ENCODE results near the gene LRP11. TPM values are rescaled to one million over a fixed set of nuclear protein-coding genes. Genes with fewer than 3 reads are reported as not detected.
A peak's percentile ranks its signal among the peaks of the same experiment; 100 is the strongest.

Gene LRP11
- total and polyA plus RNA-seq, 2 experiments from 2014 or later = 33.6 to 35.4 TPM

- no peak within 1 kb of the TSS for H2AFZ ChIP-seq
These were observed 33.9 kb upstream of the LRP11 start, which contains the start of gene RAET1E for GRCh38 chr6:149897855-149898744. Gene RAET1E (minus strand): TSS chr6:149898113. CDS start chr6:149890901, 7,212 bp downstream.

GRCh38 chr6:149897015-149897697 lies 33.0 kb upstream of the LRP11 start:
- H3K27ac ChIP-seq = no peak overlapping the region
- no peak overlapping the region for H2AFZ ChIP-seq

More at GRCh38 chr6:149897855-149898744, 33.9 kb upstream of the LRP11 start, which contains the start of gene RAET1E:
- H3K27me3 ChIP-seq = no peaks in the 10 kb centered on the region
- no peaks in the 10 kb centered on the region for H3K9me2 ChIP-seq (replicated peaks; ENCODE audit: insufficient read depth)
- H3K4me1 ChIP-seq (ENCODE audit: insufficient read depth) = peaks cover 7% of the 10 kb centered on the region
- H3K9me3 ChIP-seq (ENCODE audit: low read depth) = no peaks in the 10 kb centered on the region
- DNase-seq (ENCODE audit: low spot score) = no peak
- H3K27ac ChIP-seq = no peak within 1 kb of the TSS
- H3K79me2 ChIP-seq = no peaks in the 10 kb centered on the region
- H3K36me3 ChIP-seq (replicated peaks; ENCODE audit: insufficient read depth, low read depth) = no peaks in the 10 kb centered on the region
- H4K20me1 ChIP-seq (ENCODE audit: insufficient read depth, poor library complexity, severe bottlenecking) = no peaks in the 10 kb centered on the region
- H3K4me2 ChIP-seq = no peak within 1 kb of the TSS
- no peak within 1 kb of the TSS for H3K4me3 ChIP-seq
- TF ChIP-seq, protein P1, sequence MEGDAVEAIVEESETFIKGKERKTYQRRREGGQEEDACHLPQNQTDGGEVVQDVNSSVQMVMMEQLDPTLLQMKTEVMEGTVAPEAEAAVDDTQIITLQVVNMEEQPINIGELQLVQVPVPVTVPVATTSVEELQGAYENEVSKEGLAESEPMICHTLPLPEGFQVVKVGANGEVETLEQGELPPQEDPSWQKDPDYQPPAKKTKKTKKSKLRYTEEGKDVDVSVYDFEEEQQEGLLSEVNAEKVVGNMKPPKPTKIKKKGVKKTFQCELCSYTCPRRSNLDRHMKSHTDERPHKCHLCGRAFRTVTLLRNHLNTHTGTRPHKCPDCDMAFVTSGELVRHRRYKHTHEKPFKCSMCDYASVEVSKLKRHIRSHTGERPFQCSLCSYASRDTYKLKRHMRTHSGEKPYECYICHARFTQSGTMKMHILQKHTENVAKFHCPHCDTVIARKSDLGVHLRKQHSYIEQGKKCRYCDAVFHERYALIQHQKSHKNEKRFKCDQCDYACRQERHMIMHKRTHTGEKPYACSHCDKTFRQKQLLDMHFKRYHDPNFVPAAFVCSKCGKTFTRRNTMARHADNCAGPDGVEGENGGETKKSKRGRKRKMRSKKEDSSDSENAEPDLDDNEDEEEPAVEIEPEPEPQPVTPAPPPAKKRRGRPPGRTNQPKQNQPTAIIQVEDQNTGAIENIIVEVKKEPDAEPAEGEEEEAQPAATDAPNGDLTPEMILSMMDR (IDR thresholded peaks at IDR 0.05; ENCODE audit: poor library complexity) = peak; percentile 3
- no peak for TF ChIP-seq EZH2 (IDR thresholded peaks at IDR 0.05; ENCODE audit: borderline replicate concordance)
- 77% methylated on average over 17 of the region's 17 CpGs for WGBS (ENCODE audit: low lambda C conversion rate, missing lambda C conversion rate)

GRCh38 chr6:149896491-149896890 lies 32.3 kb upstream of the LRP11 start:
- H3K4me2 ChIP-seq = no peak overlapping the region
- DNase-seq (ENCODE audit: low spot score) = no peak
- 90% methylated on average over 3 of the region's 3 CpGs for WGBS (ENCODE audit: low lambda C conversion rate, missing lambda C conversion rate)

More at GRCh38 chr6:149897015-149897697, 33.0 kb upstream of the LRP11 start:
- Histone ChIP-seq H3K4me2 (no peak overlapping the region), H3K4me1 (ENCODE audit: insufficient read depth) (peaks cover 7% of the 10 kb centered on the region), H3K9me3 (ENCODE audit: low read depth) (no peaks in the 10 kb centered on the region), H4K20me1 (ENCODE audit: insufficient read depth, poor library complexity, severe bottlenecking) (no peaks in the 10 kb centered on the region), H3K79me2 (no peaks in the 10 kb centered on the region), H3K27me3 (no peaks in the 10 kb centered on the region), H3K4me3 (no peak overlapping the region), H3K9me2 (replicated peaks; ENCODE audit: insufficient read depth) (no peaks in the 10 kb centered on the region), H3K36me3 (replicated peaks; ENCODE audit: insufficient read depth, low read depth) (no peaks in the 10 kb centered on the region)
- TF ChIP-seq EZH2 (IDR thresholded peaks at IDR 0.05; ENCODE audit: borderline replicate concordance) (no peak), EZH2phosphoT487 (IDR thresholded peaks at IDR 0.05; ENCODE audit: low read depth, severe bottlenecking, unreplicated experiment) (no peak)
- TF ChIP-seq, protein P1 (IDR thresholded peaks at IDR 0.05; ENCODE audit: poor library complexity) = no peak
- no peak for DNase-seq (ENCODE audit: low spot score)
- 80% methylated on average over 13 of the region's 13 CpGs for WGBS (ENCODE audit: low lambda C conversion rate, missing lambda C conversion rate)

More at GRCh38 chr6:149896491-149896890, 32.3 kb upstream of the LRP11 start:
- TF ChIP-seq, protein P1 (IDR thresholded peaks at IDR 0.05; ENCODE audit: poor library complexity) = no peak
- TF ChIP-seq EZH2 (IDR thresholded peaks at IDR 0.05; ENCODE audit: borderline replicate concordance) (no peak), EZH2phosphoT487 (IDR thresholded peaks at IDR 0.05; ENCODE audit: low read depth, severe bottlenecking, unreplicated experiment) (no peak)
- Histone ChIP-seq H3K4me1 (ENCODE audit: insufficient read depth) (peaks cover 7% of the 10 kb centered on the region), H3K27me3 (no peaks in the 10 kb centered on the region), H3K27ac (no peak overlapping the region), H4K20me1 (ENCODE audit: insufficient read depth, poor library complexity, severe bottlenecking) (no peaks in the 10 kb centered on the region), H3K36me3 (replicated peaks; ENCODE audit: insufficient read depth, low read depth) (no peaks in the 10 kb centered on the region), H3K9me2 (replicated peaks; ENCODE audit: insufficient read depth) (no peaks in the 10 kb centered on the region), H3K79me2 (no peaks in the 10 kb centered on the region), H3K9me3 (ENCODE audit: low read depth) (no peaks in the 10 kb centered on the region), H2AFZ (no peak overlapping the region), H3K4me3 (no peak overlapping the region)

All from hepatocyte (in vitro differentiated cells).